Fibroblast of skin of left quadriceps (primary cell): Measurements from ENCODE around the gene PARM1.

Source experiments
- DNase-seq, 2 experiments: peaks; one replicate each; pipeline ENCODE4 v3.0.0-alpha.2; 2013; ENCODE audit warnings: low read depth in 2 of 2

PARM1 gene

DNA sequence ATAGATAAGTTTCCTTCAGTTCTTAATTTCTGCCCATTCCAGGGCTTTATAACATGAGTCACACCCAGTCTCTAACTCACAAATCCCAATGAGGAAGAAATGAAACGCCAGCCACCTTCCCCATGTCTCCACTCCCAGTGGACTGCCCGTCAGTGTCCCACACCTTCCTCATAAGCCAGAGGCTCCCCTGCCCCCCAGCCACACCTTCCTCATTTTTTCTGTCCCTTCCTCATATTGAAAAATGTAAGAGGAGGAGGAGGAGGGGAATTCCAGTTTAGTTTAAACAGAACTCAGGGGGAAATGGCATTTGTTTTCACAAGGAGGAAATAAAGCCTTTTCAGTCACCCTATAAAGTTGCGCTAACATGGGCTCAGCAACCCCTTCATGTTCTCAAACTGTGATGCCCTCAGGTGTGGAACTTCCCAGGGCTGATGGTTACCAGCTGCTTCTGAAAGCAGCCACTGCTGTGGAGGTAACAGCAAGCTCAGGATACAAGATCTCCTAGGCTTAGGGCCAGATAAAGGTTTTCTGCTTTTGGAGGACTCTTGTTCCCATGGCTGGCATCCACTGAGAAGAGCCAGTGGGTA, 97.8 kb downstream of the PARM1 start:
- DNase-seq: no peak

DNA sequence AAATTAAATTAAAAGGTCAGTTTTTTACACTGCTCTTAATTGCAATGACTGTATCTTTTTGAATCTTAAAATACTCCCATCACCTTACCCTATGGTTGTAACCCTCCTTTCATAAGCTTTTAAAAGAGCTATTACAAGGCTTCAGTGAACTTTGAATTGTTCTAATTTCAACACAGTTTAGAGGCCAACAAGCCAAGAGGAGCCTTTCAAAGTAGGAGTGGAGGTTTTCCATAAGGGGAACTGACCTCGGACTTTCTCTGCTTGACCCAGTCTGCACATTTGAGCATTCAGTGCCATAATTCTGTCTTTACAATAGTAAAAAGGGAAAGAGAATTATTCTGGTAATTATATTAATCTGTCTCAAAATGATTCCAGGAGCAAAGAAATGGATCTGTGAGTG, 98.9 kb downstream of the PARM1 start:
- DNase-seq: no peak

DNA sequence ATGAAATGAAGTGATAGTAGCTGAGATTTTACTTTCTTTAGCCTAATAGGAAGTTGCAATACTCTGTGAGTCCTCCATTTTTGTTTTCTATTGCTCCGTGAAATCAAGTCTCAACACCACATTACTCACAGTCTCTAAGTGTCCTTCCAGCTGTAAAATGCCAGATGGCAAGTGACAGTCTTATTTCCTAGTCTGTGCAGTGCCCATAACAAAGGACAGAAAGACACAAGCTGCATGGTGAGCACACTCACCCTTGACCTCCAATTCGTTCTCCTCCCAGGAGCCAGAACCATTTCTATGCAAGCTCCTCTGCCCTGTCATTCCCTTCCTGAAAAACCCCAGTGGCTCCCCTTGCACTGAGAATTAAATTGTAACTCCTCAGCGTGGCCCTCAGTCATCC, 101.6 kb downstream of the PARM1 start:
- DNase-seq: no peak

DNA sequence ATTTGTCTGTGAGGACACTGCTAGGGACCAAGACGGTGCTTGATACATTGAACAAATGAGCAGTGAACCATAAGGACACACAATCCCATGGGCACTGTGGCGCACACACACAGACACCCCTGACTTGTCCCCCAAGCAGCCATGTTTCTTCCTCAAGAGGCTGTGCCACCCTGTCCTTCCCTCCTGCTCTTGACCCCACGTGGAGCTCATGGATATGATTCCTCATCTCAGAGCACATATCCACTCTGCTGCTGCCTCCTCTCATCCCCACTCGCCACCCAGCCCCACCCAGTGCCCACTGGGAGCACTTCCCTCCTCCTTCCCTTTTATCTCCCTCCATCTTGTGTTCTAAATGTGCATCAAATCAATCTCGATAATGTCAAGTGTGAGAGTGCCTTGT, 102.4 kb downstream of the PARM1 start:
- DNase-seq: no peak

DNA sequence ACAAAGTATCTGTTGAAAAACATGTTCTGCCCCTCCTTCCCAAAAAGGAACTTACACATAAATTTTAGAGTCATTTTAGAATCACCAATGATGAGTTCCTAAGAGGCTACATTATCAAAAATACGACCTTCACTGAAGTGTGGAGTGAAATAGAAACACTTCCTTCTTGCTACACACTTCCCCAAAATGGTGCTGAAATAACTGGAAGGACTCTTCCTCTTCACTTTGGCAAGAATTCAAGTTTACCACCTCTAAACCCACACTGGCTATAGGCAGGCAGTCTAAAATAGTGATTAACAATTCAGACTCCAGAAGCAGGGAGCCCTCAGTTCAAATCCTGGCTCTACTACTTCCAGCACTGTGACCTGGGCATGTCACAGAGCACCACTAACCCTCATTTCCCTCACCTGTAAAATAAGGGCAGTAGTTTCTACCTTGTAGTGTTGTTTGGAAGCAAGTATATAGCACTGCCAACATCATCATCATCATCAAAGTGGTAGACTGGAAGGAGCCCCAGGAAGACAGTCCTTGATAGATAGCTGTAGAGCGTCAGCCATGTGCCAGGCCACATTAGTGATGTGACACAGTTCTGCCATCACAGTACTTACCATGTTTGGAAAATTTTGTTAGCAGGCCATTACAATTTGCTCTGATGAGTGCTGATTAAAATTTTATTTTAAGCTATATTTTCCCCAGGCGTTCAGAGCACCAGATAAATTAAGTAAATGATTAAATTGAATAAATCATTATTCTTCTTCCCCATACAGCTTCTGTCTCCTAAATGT, 103.3 kb downstream of the PARM1 start:
- no peak for DNase-seq

DNA sequence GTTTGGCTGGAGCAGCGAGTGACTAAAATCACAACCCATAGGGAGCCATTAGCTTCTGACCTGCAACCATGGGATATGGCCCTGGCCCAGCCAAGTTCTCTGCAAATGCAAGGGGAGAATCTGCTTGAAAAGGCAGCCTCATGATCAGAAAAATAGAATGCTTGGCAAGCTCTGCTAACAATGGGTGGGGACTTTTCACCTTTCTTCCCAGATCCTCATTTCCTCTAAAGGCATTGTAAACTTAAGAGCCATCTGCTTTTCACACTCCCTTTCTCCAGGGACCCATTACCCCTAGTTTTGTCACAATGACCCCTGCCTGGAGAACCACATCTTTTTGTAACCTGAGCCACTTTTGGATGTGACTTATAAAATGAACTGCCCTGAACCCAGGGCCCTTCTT, 104.3 kb downstream of the PARM1 start:
- no peak for DNase-seq

DNA sequence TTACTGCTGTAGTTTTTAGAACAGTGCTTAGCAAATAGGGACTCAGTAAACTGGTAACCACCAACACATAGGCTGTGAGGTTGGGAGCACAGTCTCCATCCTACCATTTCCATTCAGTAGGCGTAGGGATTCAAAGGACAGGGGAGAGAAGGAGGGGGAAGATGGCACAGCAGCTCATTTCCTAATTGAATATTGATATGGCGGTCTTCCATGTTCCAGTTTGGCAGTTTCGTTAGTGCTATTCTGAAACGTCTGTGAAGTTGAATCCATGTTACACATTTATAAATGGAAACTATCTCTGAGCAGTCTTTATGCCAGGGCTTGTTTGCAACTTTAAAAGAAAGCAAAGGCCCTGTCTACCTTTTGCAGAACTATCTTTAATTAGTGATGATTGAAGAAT, 105.5 kb downstream of the PARM1 start:
- DNase-seq: no peak

DNA sequence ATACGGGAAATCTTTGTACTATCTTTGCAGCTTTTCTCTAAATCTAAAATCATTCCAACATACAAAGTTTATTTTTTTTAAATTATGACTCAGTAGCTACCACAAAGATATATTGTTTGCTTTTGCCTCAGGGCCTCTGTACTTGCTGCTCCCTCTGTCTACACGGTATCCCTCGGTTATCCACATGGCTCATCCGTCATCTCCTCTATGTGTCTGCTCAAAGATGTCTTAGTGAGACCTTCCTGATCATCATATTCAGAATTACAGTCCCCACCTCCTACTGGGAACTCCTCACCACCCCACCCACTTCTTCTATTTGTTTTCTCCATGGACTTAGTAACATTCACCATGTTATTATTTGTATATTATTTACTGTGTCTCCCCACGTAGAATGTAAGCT, 107.8 kb downstream of the PARM1 start:
- DNase-seq: no peak

DNA sequence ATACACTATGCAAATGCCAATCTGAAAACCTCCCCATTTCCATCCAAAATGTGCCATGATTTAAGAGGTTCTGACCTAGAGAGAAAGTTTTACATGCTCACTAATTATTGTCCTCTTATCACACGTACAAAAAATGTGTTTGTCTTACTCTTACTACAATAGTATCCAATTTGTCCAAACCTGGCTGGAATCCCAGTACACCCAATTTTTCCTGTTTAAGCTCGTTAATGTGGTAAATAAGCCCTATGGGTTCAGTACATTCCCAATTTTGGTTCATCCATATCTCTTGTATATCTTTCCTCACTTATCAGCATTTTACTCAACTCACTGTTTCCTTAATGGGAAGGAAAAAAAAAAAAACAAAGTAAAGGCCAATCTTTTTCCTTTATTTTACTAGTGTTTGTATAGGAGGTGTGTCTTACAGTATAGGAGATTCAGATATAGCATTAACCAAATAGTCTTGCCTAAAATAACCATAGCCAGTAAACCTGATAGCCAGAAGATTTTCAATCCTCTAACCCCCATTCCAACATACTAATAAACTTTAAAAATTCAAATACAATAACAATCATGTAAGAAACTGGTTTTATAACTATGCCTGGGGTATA, 109.8 kb downstream of the PARM1 start:
- no peak for DNase-seq

DNA sequence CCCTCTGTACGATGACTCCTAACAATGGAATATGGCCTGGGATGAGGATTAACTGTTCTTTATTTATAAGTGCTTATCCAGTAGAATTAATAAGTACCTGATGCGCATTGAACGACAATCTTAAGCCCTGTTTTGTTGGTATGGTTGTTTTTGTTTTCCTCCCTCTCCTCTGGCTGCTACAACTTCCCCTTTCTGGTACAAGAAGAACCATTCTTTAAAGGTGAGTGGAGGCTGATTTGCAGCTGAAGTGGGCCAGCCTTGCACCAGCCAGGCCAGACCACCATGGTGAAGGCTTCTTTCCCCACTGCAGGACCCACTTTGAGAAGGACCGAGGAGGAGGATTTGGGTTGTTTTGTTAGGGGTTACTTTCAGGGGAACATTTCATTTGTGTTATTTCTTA, 113.3 kb downstream of the PARM1 start:
- no peak for DNase-seq

DNA sequence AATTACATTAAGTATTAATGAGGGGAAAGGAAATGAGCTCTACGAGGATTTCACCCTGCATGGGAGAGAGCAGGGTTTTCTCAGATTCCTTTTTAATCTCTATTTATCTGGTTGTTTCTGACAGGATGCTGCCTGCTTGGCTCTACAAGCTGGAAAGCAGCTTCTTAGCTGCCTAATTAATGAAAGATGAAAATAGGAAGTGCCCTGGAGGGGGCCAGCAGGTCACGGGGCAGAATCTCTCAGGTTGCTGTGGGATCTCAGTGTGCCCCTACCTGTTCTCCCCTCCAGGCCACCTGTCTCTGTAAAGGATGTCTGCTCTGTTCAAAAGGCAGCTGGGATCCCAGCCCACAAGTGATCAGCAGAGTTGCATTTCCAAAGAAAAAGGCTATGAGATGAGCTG, 113.7 kb downstream of the PARM1 start:
- DNase-seq: no peak

DNA sequence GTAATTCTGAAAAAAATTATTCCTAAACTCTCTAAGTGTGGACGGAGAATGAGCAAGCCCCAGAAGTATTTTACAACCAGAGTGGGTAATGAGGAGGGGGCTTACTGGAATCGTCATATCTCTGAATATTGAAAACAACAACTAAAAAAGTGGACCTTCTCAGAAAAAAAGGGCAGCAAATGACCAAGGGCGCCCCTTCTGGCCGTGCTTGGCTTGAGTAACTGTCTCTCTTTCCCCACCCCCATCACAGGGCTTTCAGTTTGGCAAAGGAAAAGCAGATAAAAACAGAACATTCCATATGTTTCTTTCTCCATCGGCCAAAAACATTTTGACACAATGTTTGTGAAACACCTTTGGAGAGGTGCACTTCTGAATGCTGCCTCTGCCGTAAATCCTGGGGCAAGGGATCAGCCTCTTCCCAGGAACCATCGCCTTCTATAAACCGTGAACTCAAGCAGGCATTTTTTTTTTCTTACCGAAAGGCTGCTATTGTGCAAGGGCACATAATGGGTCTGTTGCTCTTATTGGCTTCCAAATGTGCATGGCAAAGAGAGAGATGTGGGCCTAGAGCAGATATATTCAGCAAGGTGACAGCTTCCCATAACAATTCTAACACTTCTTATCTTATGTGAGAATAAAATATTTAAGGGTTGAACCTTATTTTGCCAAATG, 115.4 kb downstream of the PARM1 start:
- DNase-seq: no peak

DNA sequence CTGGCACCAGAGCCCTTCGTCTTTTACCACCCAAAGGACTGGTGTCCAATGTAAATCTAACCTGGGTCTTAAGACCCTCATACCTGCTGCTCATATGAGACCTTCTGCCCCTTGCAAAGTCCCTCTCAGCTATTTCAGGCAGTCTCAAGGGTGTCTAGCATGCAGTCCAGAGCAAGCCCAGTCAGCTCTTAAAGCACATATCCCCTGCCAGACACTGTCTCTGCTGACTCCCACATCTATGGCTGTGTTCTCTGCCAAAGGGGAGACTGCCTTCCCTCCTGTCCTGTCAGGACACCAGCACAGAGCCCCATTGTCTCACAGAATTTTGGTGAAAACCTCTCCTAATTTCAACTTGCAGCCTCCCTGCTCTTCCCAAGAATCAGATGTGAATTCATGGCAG, 118.5 kb downstream of the PARM1 start:
- no peak for DNase-seq

DNA sequence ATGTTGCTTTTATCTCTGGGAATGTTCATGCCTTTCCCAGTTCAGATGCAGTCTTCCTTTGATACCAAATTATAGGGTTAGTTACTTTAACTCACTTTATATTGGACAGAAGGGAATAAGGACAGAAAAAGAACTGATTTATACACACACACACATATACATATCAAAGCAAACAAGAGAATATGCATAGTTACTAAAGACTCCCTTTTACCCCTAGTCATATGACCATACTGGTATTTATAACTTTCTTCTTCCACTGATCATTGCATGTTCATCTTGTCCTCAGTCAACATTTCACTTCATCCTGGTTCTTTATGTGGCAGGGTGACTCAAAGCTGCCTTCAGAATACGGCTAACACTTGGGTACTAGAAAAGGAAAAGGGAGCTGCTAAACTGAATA, 120.4 kb downstream of the PARM1 start:
- DNase-seq: no peak

DNA sequence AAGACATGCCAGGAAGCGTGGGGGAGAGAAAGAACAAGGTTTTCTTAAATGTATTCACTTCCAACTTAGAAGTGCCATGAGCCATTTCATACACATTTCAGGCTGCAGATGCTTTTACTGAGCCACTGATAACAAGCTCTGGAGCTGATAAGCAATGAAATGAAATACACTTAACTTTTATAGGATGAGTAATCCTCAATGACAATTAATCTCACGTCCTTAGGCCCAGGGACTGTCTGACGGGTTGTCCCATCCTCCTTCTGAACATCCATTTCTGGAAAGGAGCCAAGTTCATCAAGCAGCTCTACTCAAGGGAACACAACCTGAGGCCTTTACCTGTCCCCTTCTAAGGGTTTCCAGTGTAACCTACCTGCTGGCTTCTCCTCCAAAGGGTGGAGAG, 121.2 kb downstream of the PARM1 start:
- DNase-seq: no peak

DNA sequence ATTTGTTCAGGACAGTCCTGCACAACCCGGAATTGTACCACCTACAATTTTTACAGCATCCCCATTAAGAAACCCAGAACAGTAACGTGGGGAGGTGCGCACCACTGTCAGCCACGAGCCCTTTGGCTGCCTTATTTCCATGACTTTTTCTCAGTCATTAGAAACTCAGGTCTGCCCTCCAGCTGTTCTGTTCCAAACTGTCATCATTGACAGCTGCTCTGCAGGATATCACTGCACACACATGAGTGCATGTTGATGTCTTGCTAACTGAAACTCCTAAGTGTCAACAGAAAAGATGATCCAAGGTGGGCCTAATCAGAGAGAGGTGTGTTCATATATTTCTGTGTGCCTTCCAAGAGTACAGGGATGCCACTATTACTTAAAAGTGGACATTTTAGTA, 123.4 kb downstream of the PARM1 start:
- DNase-seq: no peak

DNA sequence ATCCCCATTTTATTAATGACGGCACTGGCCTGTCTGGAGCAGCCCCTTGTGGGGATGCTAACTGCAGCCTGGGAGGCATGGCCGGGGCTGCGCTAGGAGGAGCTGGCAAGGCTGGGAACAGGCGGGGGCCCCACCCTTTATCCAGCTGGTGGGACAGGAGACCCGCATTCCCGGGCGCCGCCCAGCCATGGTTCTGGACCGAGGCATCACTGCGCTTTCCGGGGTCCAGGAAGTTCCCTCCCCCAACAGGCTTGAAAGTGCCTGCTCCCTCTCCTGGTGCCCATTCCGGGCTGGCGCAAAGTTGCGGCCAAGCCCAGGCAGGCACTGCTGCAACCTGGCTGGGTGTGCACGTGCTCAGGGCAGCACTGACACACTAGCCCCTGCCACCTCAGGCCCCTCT, 124.5 kb downstream of the PARM1 start:
- no peak for DNase-seq

DNA sequence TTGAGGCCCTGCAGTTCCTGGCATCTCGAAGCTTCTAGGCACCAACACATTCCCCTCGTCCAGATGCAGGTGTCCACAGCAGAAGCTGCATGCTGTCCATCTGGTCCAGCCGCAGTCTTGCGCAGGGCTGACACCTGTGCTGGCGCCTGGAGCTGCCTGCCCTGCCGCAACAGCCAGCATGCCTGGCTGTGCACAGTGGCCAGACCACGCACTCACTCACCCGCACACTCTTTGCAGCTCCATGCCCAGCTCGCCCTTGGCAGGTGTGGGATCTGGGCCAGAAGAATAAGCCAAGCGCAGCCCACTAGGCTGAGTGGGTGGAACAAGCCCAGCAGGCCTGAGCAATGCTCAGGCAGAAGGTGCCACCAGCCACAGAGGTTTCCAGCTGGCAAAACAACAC, 125.6 kb downstream of the PARM1 start:
- DNase-seq: no peak

DNA sequence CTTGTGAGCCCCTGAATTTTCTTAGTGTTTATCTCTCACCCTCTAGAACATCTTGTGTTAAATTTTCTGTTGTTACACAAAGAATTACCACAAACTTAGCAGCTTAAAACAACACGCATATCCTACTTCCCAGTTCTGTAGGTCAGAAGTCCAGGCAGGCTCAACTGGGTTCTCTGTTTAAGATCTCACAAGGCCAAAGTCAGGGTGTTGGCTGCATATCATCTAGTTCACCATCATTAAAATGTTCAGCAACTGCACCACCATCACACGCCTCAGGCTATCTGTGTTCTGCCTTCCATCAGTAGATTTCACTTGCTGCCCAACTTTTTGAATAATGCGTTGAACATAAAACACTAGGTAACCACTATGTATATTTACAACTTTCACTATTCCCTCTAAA, 130.5 kb downstream of the PARM1 start:
- DNase-seq: no peak

DNA sequence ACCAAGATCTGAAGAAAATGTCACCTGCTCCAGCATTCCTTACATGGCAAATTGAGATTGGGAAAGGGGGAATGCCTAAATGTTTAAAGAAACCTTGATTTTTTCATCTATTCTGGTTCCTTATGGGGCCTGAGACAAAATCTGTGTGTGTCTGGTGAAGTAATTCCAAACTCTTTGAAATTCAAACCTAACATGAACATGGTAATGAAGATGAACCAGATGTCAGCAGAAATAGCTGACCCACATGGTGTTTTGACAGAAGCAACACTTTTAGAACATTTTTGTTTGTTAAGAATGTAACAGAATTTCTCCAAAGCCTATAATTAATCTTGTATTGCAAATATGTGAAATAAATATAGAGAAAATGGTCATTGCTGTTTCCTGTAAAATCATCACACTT, 133.0 kb downstream of the PARM1 start:
- no peak for DNase-seq

DNA sequence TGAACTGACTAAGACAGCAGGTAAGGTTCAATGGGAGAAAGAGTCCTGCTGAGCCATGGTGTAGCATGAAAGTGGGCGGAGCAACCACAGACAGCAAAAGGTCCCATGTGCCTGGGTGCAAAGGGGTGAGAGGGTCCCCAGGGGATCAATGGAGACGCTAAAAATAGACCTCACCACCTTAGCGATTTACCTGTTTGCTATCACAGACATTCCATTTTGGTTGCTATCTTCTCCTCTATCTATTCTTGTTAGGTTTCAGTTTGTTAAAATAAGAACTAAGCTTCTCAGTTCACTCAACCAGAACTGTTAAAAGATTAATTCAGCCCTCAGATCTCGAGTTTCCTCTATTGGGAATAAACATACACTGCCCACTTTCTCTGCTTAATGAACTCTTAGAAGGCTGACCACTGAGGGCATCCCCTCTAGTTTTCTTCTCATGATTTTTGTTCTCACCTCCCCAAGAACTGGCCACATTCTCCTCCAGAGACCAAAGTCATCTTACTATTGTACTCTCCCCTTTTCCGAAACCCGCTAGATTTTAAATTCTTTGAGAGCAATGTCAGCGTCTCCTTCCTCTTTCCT, 136.7 kb downstream of the PARM1 start:
- DNase-seq: no peak

DNA sequence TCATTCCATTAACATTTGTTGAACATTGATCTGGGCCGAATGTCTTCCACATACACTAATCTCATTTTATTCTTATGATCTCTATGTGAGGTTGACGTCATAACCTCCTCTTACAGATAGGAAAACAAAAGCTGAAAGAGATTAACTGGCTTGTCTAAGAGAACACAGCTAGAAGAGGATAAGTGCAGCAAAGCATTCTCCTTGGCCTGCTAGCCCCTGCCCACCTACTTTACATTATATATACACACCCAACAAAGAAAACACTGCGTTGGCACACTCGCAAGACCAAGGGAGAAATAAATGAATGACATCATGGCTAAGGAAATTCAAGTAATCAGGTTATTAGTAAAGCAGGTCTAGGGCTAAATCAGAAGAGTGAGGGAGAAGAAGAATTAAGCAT, 138.4 kb downstream of the PARM1 start:
- no peak for DNase-seq

DNA sequence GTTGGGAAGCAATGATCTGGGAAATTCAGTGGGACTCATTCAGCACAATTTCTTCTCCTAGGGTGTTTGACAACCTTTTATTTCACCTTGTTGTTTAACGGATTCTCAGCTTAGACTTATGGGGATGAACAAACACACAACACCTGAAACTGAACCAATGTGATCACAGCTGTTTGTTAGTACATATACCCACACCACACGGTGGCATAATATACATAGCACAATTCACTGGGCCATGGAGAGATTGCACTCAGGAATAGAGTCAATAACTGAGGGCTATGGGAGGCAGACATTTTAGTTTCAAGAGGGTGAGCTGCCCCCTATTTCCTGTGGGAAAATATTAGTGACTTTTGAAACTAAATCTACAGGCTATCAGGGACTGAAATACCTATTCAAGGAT, 148.0 kb downstream of the PARM1 start:
- no peak for DNase-seq
